ENCODE results near the gene BLM.
A peak's percentile ranks its signal among the peaks of the same experiment; 100 is the strongest.
"Not testable (repeated sequence)": the region's sequence is repeated elsewhere in the genome, so short reads cannot be mapped to it uniquely, and the experiment has no call there.

BLM gene

DNA sequence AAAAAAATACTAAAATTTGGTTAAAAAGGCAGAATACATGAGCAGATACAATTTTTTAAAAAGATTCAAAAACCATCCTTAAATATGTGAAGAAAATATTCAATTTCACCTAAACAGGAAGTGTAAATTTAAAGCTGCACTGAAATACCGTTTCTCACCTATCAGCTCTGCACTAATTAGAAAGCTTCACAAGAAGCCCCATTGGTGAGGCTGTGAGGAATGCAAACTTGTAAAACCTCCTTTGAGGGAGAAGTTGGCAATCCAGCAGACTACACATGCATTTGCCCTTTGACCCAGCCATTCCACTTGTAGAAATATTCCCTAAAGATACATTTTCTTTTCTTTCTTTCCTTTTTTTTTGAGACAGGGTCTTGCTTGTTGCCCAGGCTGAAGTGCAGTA, 18.8 kb downstream of the BLM start:
- DNase-seq (ENCODE audit: low spot score): no peak

DNA sequence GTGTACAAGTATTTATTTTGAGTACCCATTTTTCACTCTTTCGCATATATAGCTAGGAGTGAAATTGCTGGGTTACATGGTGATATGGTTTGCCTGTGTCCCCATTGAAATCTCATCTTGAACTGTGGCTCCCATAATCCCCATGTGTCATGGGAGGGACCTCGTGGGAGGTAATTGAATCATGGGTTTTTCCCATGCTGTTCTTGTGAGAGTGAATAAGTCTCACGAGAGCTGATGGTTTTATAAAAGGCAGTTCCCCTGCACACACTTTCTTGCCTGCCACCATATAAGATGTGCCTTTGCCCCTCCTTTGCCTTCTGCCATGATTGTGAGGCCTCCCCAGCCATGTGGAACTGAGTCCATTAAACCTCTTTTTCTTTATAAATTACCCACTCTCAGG, 23.4 kb downstream of the BLM start:
- not testable (repeated sequence) for DNase-seq (ENCODE audit: low spot score)

DNA sequence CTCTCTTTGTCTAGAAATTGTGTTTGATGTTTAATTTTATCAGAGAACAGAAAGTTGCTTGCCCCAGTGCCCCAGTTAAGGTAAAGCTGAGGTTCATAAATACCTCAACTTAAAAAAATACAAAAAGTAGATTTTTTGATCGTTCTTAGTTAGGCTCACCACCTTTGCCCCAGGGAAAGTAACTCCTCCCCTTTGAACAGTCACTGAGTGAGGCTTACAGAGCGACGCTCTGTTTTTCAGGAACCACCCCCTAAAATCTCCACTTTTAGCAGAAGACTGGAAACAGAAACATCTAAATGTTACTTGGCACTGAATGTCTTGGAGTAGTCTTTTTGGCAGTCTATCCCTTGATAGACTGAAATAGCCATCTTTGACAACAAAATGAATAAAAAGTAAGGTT, 24.9 kb downstream of the BLM start:
- DNase-seq (ENCODE audit: low spot score): no peak

- DNase-seq (ENCODE audit: low spot score): no peak
These were observed 26.3 kb downstream of the BLM start for GRCh38 chr15:90743407-90743806.

DNA sequence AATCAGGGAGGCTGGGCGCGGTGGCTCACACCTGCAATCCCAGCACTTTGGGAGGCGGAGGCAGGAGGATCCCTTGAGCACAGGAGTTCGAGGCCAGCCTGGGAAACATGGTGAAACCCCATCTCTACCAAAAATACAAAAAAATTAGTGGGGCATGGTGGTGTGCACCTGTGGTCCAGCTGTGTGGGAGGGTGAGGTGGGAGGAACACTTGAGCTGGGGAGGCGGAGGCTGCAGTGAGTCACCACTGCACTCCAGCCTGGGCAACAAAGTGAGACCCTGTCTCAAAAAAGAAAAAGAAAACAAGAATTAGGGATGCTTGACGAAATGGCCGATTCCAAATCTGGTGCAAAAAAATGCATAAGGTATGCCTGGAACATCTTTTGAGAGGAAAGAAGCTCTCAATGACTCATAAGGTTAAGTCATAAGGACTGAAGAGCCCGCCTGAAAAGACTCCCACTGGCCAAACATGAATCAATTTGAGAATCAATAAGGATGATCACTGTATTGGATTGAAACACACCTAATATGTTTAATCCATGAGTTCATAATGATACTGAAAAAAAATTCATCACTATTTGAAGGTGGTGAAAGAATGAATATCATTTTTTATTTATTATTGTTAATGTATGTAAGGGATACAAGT, 27.7 kb downstream of the BLM start:
- no peak for DNase-seq (ENCODE audit: low spot score)

- no peak for DNase-seq (ENCODE audit: low spot score)
These were observed 32.6 kb downstream of the BLM start for GRCh38 chr15:90749754-90750153.

DNA sequence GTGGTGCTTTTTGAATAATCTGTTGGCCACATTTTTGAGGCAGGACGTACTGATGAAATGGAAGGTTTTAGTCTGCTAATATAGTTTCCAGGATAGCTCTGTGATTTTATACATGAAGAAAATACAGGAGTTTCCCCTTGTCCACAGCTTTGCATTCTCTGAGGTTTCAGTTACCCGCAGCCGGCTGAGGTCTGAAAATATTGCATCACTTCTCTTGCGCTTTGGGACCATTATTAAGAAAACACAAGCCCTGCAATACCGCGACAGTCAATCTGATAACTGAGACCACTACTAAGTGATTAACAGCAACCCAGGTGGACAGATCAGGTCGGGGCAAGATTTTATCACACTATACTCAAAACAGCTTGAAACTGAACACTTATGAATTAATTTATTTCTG, 33.0 kb downstream of the BLM start:
- DNase-seq (ENCODE audit: low spot score): no peak

GRCh38 chr15:90751300-90751825, 34.2 kb downstream of the BLM start:
- no peak for DNase-seq (ENCODE audit: low spot score)

GRCh38 chr15:90756916-90757315, 39.8 kb downstream of the BLM start:
- DNase-seq (ENCODE audit: low spot score): no peak

DNA sequence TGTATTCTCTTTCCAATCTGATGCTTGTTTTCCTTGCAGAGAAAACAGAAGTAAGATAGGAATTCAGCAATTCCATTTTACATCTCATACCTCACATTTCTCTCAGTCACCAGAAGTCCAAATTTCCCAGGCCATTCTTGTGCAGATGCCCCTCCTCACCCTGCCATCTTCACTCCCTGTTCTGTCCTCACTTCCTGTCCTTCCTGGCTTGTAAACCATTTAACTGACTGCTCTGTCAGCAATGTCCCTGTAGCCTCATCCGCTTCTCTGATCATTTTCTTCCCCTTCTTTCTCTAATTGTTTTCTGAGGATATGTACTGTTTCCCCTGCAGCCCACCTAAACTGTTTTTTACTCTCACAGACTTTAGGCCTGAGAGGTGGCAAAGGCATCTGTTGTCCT, 40.3 kb downstream of the BLM start:
- no peak for DNase-seq (ENCODE audit: low spot score)

DNA sequence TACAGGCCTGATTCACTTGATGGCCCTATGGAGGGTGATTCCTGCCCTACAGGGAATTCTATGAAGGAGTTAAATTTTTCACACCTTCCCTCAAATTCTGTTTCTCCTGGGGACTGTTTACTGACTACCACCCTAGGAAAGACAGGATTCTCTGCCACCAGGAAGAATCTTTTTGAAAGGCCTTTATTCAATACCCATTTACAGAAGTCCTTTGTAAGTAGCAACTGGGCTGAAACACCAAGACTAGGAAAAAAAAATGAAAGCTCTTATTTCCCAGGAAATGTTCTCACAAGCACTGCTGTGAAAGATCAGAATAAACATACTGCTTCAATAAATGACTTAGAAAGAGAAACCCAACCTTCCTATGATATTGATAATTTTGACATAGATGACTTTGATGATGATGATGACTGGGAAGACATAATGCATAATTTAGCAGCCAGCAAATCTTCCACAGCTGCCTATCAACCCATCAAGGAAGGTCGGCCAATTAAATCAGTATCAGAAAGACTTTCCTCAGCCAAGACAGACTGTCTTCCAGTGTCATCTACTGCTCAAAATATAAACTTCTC, 43.6 kb downstream of the BLM start:
- DNase-seq (ENCODE audit: low spot score): no peak

GRCh38 chr15:90761629-90762028, 44.5 kb downstream of the BLM start:
- no peak for DNase-seq (ENCODE audit: low spot score)

- no peak for DNase-seq (ENCODE audit: low spot score)
These were observed 45.0 kb downstream of the BLM start for GRCh38 chr15:90762109-90762508.

GRCh38 chr15:90763366-90764099, 46.4 kb downstream of the BLM start:
- no peak for DNase-seq (ENCODE audit: low spot score)

DNA sequence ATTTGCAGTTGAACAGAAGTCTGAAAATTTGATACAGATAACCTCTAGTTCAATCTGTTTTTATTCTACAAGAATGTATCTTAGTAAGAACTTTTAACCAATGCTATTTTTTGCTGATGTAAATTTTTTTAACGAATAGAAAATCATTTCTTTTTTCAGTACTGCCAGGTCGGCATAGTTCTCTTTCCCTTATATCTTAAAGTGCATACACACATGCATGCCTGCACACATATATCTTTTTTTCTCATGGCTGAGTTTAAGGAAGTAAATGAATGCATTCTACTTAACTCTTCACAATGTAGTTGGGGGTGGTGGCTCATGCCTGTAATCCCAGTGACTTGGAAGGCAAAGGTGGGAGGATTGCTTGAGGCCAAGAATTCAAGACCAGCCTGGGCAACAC, 48.4 kb downstream of the BLM start:
- DNase-seq (ENCODE audit: low spot score): no peak

- no peak for DNase-seq (ENCODE audit: low spot score)
These were observed 48.8 kb downstream of the BLM start for GRCh38 chr15:90765966-90766365.

GRCh38 chr15:90769375-90769774, 52.2 kb downstream of the BLM start:
- no peak for DNase-seq (ENCODE audit: low spot score)

- no peak for DNase-seq (ENCODE audit: low spot score)
These were observed 56.3 kb downstream of the BLM start for GRCh38 chr15:90773485-90773884.

DNA sequence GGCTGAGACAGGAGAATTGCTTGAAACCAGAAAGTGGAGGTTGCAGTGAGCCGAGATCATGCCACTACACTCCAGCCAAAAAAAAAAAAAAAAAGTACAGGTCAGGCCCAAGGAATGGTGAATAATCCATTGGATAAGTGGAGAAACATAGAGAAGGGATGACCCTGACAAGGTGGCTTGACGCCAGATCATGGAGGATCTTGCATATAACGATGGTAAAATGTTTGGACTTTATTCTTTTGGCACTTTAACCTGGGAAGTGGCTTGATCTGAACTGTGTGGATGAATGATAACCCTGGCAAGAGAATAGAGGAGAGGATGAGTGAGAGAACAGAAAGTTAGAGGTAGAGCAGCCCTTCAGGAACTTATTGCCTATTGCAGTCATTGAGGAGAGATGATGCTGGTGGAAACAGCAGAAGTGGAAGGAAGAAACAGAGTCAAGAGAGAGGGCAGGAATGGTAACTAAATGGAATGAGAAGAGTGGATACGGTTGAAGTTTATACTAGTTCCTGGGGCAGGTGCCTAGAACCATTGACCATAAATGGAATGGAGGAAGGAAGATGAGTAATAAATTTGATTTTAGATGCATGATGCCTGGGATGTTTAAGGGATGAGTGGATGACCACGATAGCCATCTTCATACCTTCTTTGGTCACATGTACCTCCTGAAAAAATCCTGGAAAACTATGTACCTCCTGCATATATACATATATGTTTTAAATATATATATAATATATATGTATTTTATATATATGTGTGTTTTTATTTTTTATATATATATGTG, 57.8 kb downstream of the BLM start:
- DNase-seq (ENCODE audit: low spot score): no peak

GRCh38 chr15:90780916-90781315, 63.8 kb downstream of the BLM start:
- DNase-seq (ENCODE audit: low spot score): peak; percentile 14

- no peak for DNase-seq (ENCODE audit: low spot score)
These were observed 65.3 kb downstream of the BLM start for GRCh38 chr15:90782442-90782841.

- DNase-seq (ENCODE audit: low spot score): no peak
These were observed 70.7 kb downstream of the BLM start for GRCh38 chr15:90787881-90788280.

DNA sequence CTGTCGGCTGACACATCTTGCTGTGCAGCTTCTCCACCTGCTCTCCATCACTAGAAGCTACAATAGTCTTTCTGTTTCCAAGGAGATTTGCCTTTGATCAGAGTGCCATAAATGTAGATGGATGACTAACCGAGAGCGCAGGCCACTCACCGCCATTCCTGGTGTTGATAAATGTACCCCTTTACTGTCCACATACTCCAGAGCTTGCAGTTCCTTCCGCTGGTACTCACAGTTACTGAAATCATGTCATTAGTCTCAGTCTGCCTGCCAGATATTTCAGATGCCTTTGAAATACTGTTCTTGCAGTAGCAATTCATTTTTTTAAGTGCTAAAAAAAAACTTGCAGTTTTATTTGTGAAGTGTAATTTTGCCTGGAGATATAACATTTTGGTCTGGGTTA, 72.3 kb downstream of the BLM start:
- no peak for DNase-seq (ENCODE audit: low spot score)
